Activated T-helper 1 cell treated with anti-CD3 and anti-CD28 coated beads, Interleukin-12 subunit alpha, Interleukin-12 subunit beta, Interleukin-2, Interleukin-4 antibody, amounts not matched to agents 30 ng/mL and 10 ng/mL and 1 ng/mL, durations not matched to agents 14 hours and 24 hours and 36 hours (primary cell): ENCODE results near the gene ABCB9. TPM values are rescaled to one million over a fixed set of nuclear protein-coding genes. Genes with fewer than 3 reads are reported as not detected.

ENCODE experiments used
- DNase-seq: peaks from one replicate; pipeline ENCODE4 v3.0.0; 2021; ENCODE audit warnings: low spot score
- H3K27ac Mint-ChIP-seq: one replicate; pipeline ENCODE4 v1.8.0; 2021; ENCODE audit warnings: mild to moderate bottlenecking, mixed read lengths
- H3K27me3 Mint-ChIP-seq: one replicate; pipeline ENCODE4 v1.8.0; 2022; ENCODE audit warnings: mild to moderate bottlenecking, moderate library complexity, mixed read lengths; ENCODE audit not compliant: insufficient read depth
- H3K36me3 Mint-ChIP-seq: one replicate; pipeline ENCODE4 v1.8.0; 2021; ENCODE audit warnings: low read depth, mixed read lengths
- H3K4me1 Mint-ChIP-seq: one replicate; pipeline ENCODE4 v1.8.0; 2021; ENCODE audit warnings: low read depth, mixed read lengths
- H3K4me3 Mint-ChIP-seq: one replicate; pipeline ENCODE4 v1.8.0; 2021; ENCODE audit warnings: mild to moderate bottlenecking, moderate library complexity, mixed read lengths
- H3K9me3 Mint-ChIP-seq: one replicate; pipeline ENCODE4 v1.8.0; 2021; ENCODE audit warnings: mixed read lengths
- intact Hi-C: fragments of 100-400 bp; cut with micrococcal nuclease; formaldehyde crosslinking; loops from one replicate; pipeline ENCODE4 v1.15.1; 2024
- total RNA-seq: library from RNA; stranded (reverse); gene quantifications from 2 replicates; pipeline ENCODE4 v1.2.3, GENCODE V29; 2022

Gene ABCB9
- total RNA-seq, 1 donor from 2014 or later, result 3.8 TPM

DNA sequence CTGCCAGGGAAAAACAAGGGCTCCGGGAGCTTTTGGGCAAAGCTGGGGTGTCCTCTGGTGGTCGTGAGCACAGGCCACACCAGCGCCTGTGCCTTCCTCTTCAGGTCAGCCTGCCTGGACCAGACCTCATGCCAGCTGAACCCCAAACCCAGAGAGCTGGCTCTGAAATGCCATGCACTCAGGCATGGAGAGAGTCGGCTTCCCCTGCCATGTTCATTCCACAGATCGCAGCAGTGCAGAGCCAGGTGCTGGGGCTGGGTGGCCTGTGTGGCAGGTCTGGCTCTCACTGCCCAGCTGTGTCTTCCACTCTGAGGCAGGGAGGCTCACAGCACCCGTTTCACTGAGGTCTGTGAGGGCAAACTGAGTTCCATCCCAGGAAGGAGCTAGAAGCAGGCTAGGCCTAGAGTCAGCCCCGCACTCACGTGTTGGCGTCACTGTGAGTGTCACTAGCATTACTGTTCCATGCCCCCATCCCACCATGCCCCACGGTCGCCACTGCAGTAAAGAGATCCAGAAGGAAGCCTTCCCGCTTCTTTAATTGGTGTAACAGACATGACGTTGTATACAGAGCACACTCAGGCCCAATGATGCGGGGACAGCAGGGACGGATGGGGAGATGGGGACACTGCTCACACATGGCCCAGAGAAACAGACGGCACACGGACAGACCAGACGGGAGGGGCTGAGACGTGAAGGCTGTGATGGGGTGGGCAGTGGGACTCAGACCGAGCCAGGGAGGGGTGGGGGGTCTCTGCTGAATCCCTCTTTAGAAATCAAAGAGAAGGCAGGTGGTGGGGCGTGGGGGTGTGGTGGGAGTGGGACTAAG, 16.9 kb upstream of the ABCB9 start:
- Mint-ChIP-seq H3K9me3 (no peaks in the 10 kb centered on the region), H3K27ac (peak overlapping the region; percentile 52), H3K36me3 (peaks cover 19% of the 10 kb centered on the region), H3K4me3 (peak overlapping the region; percentile 88), H3K4me1 (peaks cover 35% of the 10 kb centered on the region), H3K27me3 (no peaks in the 10 kb centered on the region)
- no peak for DNase-seq
- intact Hi-C loops, result no loop called here

DNA sequence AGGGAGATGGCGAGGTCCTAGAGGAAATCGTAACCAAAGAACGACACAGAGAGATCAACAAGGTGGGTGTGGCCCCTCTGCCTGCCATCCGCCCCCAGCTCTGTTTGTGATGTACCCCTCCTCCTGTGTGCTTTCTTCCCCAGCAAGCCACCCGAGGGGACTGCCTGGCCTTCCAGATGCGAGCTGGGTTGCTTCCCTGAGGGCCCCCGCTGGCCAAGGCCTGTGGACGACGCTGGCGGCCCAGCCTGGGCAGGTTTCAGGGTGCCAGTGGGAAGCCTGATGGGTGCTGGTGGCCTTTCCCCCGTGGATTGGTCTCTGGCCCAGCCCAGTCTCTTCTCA, 16.2 kb upstream of the ABCB9 start:
- intact Hi-C loops, result no loop called here
- no peak for DNase-seq
- no peak overlapping the region for H3K27ac Mint-ChIP-seq
- H3K9me3 Mint-ChIP-seq, result no peaks in the 10 kb centered on the region
- H3K27me3 Mint-ChIP-seq, result no peaks in the 10 kb centered on the region
- H3K36me3 Mint-ChIP-seq, result peaks cover 19% of the 10 kb centered on the region
- H3K4me3 Mint-ChIP-seq, result peak overlapping the region; percentile 88
- H3K4me1 Mint-ChIP-seq, result peaks cover 35% of the 10 kb centered on the region

DNA sequence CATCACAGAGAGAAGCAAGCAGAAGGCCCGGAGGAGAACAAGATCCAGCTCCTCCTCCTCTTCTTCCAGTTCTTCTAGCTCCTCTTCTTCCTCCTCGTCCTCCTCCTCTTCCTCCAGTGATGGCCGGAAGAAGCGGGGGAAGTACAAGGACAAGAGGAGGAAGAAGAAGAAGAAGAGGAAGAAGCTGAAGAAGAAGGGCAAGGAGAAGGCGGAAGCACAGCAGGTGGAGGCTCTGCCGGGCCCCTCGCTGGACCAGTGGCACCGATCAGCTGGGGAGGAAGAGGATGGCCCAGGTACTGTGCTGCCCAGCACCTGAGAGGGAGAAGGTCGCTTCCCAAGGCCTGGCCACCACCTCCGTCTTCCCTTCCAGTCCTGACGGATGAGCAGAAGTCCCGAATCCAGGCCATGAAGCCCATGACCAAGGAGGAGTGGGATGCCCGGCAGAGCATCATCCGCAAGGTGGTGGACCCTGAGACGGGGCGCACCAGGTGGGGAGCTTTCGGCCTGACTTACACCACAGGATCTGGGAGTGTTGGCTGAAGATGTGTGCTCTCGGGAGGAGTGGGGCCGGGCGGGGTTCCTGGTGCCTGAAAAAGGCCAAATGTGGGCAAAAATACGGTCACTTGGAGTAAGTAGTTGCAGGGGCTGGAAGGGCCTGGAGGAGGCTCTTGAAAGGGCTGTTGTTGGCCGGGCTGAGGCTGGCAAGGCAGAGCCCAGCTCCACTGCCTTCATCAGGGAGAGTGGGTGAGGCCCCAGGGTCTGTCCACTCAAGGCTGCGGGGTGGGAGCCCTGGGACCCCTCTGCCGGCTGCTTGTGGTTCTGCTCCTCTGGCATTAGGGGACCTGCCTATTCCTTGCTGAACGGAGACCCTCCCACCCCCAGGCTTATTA, 15.6 kb upstream of the ABCB9 start:
- H3K27me3 Mint-ChIP-seq, result no peaks in the 10 kb centered on the region
- intact Hi-C loops, result no loop called here
- peaks cover 19% of the 10 kb centered on the region for H3K36me3 Mint-ChIP-seq
- H3K27ac Mint-ChIP-seq, result peak overlapping the region; percentile 80
- no peak for DNase-seq
- no peaks in the 10 kb centered on the region for H3K9me3 Mint-ChIP-seq
- peaks cover 35% of the 10 kb centered on the region for H3K4me1 Mint-ChIP-seq
- H3K4me3 Mint-ChIP-seq, result peak overlapping the region; percentile 88

DNA sequence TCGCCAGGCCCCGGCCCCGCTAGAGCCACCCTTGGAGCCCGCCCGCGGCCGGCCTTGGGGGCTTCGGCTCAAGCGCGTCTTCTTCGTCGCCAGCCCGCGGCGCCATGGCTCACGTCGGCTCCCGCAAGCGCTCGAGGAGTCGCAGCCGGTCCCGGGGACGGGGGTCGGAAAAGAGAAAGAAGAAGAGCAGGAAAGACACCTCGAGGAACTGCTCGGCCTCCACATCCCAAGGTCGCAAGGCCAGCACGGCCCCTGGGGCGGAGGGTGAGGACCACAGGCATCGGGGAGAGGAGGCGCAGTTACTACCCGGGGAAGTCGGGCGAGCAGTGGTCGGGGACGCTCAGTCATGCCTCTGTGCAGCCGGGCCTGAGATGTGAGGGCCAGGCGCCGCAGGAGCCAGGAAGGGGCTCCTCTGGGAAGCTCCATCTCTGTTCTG, 14.8 kb upstream of the ABCB9 start:
- DNase-seq, result no peak
- intact Hi-C loops, result no loop called here
- H3K27ac Mint-ChIP-seq, result peak overlapping the region; percentile 80
- peak overlapping the region; percentile 88 for H3K4me3 Mint-ChIP-seq
- peaks cover 19% of the 10 kb centered on the region for H3K36me3 Mint-ChIP-seq
- H3K9me3 Mint-ChIP-seq, result no peaks in the 10 kb centered on the region
- no peaks in the 10 kb centered on the region for H3K27me3 Mint-ChIP-seq
- peaks cover 38% of the 10 kb centered on the region for H3K4me1 Mint-ChIP-seq

DNA sequence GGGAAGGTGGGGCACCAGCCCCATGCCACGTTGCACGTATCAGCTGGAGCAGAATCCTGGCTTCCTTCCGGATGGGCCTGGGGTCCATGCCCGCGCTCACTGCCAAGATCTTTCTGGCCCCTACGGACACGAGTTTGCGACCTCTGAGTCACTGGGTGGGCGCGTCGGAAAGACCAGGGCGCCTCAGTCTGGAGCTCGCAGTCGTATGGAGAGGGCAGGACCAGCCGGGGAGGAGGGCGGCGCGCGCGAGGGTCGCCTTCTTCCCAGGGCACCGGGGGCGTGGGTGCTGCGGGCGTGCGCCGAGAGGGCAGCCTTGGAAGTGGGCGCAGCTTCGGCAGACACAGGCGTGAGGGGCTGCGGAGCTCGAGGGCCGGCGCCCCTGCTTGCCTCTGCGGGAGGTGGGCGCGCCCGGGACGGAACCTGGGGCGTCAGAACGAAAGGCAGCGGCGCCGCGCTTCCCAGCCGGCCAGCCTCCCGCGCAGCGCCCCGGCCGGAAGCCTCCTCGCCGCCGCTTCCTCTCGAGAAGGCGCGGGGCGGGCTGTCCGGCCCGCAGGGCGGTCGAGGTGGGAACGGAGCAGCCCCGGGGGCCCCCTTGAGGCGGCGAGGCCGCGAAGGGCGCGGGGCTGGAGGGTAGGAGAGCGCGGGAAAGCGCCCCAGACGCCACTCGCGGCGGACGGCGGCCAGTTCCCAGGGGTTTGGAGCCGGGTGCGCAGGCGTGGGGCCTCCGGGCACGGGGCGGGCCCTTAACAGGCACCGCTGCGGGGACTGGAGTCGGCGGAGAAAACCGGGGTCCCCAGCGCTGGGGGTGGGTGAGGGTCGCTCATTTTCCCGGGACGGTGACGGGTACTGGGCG, 14.1 kb upstream of the ABCB9 start, which contains the start of gene ARL6IP4:
TSS of gene ARL6IP4 (plus strand) at position 499 of the 853 bp plus-strand sequence. CDS start 459 bp downstream, outside the sequence.
- H3K36me3 Mint-ChIP-seq, result peaks cover 19% of the 10 kb centered on the region
- peak within 1 kb of the TSS; percentile 86 for H3K27ac Mint-ChIP-seq
- intact Hi-C loops, result no loop called here
- H3K4me3 Mint-ChIP-seq, result peak within 1 kb of the TSS; percentile 88
- peak; percentile 62 for DNase-seq
- no peaks in the 10 kb centered on the region for H3K27me3 Mint-ChIP-seq
- H3K4me1 Mint-ChIP-seq, result peaks cover 44% of the 10 kb centered on the region
- no peaks in the 10 kb centered on the region for H3K9me3 Mint-ChIP-seq

DNA sequence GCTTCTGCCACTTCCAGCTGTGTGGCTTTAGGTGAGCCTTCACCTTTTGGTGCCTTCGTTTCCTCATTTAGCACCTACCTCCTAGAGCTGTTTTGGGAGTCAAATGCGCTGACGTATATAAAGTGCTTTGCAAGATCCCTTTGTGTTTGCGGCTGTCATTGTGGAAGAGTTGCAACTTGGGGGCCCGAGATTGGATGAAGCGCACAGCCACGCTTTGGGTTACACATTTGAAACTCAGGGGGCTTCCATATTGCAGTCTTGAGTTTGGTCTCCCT, 13.6 kb upstream of the ABCB9 start:
- H3K36me3 Mint-ChIP-seq, result peaks cover 14% of the 10 kb centered on the region
- no peaks in the 10 kb centered on the region for H3K9me3 Mint-ChIP-seq
- H3K4me1 Mint-ChIP-seq, result peaks cover 42% of the 10 kb centered on the region
- intact Hi-C loops, result loop anchor here (10.0 kb wide), 1 partner anchor 735 kb away; the partner anchor contains the start of gene ATP6V0A2
- peak overlapping the region; percentile 86 for H3K27ac Mint-ChIP-seq
- no peak for DNase-seq
- peak overlapping the region; percentile 88 for H3K4me3 Mint-ChIP-seq
- no peaks in the 10 kb centered on the region for H3K27me3 Mint-ChIP-seq

DNA sequence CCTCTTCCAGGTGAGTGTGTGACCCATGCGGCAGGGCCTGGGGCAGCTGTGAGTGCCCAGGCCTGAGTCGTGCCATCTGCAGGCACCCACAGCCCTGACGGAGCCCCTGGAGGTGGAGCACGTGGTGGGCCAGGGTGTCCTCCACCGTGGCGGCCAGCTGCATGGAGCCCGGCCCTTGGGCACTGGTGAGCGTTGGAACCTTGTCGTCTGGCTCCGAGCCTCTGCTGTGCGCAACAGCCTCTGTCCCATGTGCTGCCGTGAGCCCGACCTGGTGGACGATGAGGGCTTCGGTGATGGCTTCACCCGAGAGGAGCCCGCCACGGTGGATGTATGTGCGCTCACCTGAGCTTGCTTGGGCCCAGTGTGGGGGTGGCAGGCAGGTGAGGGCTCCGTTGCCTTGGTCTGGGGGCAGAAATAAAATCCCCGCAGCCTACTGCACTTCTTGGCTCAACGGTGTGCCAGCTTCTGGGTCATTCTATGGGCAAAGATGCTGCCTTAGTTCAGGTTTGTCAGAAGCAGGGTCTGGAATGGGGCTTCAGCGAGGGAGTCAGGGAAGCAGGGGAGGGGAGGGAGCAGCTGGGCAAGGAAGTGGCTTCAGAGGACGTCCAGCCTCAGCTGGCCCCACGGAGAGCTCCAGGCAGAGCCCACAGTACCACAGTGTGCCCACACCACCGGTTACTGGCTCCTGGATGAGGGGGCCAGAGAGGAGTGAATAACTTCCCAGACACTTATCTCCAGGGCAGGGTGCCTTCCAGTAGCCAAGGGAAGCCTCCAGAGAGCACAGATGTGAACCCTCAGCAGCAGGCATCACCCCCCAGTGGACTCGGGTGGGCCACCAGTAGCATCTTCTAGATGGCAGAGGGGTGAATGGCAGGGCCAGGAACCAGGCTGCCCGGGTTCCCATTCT, 13.0 kb upstream of the ABCB9 start:
- peak overlapping the region; percentile 88 for H3K4me3 Mint-ChIP-seq
- peaks cover 12% of the 10 kb centered on the region for H3K36me3 Mint-ChIP-seq
- intact Hi-C loops, result loop anchor here (10.0 kb wide), 1 partner anchor 736 kb away; the partner anchor contains the start of gene ATP6V0A2
- no peaks in the 10 kb centered on the region for H3K9me3 Mint-ChIP-seq
- no peak for DNase-seq
- H3K4me1 Mint-ChIP-seq, result peaks cover 38% of the 10 kb centered on the region
- H3K27me3 Mint-ChIP-seq, result no peaks in the 10 kb centered on the region
- H3K27ac Mint-ChIP-seq, result peak overlapping the region; percentile 86

DNA sequence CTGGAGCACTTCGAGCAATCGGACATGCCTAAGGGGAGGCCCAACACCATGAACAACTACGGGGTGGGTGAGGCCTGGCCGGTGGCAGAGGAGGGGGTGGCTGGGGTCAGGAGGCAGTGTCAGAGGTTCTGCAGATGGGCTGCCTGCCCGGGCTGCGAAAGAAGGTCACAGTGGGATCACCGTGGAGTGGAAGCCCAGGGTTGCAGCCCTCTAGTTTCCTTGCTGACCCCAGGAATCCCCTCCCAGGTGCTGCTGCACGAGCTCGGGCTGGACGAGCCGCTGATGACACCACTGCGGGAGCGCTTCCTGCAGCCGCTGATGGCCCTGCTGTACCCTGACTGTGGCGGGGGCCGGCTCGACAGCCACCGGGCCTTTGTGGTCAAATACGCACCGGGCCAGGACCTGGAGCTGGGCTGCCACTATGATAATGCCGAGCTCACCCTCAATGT, 12.3 kb upstream of the ABCB9 start:
- H3K36me3 Mint-ChIP-seq, result peaks cover 12% of the 10 kb centered on the region
- no peaks in the 10 kb centered on the region for H3K27me3 Mint-ChIP-seq
- H3K9me3 Mint-ChIP-seq, result no peaks in the 10 kb centered on the region
- H3K4me1 Mint-ChIP-seq, result peaks cover 31% of the 10 kb centered on the region
- peak overlapping the region; percentile 42 for H3K4me3 Mint-ChIP-seq
- no peak for DNase-seq
- no peak overlapping the region for H3K27ac Mint-ChIP-seq
- intact Hi-C loops, result loop anchor here (10.0 kb wide), 1 partner anchor 736 kb away; the partner anchor contains the start of gene ATP6V0A2

DNA sequence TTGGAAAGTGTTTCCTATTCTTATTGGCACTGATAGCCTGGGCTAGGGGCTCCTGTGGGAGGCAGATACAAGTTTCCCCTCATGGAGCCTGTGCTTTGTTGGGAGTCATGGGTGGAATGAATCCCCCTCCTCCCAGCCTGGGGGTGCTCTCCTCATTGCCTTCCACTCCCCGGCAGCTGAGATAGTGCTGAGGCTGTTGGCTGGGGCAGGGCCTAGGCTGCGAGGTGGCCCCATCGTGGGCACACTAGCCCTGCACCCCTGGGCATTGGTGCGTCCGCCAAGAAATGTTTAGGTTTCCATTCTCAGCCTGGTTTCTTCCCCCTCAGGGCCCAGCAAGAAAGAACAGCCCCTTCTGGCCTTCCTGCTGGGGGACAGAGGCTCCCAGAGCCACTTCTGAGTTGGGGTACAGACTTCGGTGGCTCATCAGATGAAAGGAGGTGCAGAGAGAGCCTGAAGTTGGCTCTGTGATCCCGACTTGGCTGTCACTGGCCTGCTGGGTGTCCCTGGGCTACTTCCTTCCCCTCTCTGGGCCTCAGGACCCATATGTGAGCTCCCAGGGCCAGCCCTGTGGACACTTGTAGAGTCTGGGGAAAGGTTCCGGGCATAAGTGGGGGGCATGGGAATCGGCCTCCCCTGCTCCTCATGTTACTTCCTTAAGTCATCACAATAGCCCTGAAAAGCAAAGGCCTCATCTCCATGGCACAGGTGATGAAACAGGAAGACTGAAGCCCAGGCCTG, 11.6 kb upstream of the ABCB9 start:
- Mint-ChIP-seq H3K36me3 (peaks cover 8% of the 10 kb centered on the region), H3K9me3 (no peaks in the 10 kb centered on the region), H3K27ac (peak overlapping the region; percentile 56), H3K4me3 (peak overlapping the region; percentile 42), H3K4me1 (peaks cover 25% of the 10 kb centered on the region), H3K27me3 (no peaks in the 10 kb centered on the region)
- intact Hi-C loops, result loop anchor here (10.0 kb wide), 1 partner anchor 737 kb away; the partner anchor contains the start of gene ATP6V0A2
- no peak for DNase-seq

DNA sequence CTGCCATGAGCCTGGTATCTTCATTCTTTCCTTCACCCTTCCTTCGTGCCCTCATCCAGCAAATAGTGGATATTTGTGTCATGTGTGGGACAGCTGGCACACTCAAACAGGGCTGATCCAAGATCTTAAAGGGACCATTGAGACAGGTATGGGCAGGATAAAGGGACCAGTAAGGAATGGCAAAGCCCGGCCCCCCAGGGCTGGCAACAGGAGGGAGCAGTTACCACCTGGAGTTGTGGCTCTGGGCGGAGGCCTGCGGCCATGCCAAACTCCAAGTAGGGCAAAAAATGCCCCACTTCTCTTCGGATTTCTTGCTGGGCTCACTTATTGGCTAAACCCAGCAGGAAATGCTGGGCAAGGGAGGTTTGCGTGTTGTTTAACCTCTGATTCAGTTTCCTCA, 10.9 kb upstream of the ABCB9 start:
- H3K4me3 Mint-ChIP-seq, result peak overlapping the region; percentile 98
- no peaks in the 10 kb centered on the region for H3K9me3 Mint-ChIP-seq
- intact Hi-C loops, result loop anchor here (10.0 kb wide), 1 partner anchor 738 kb away; the partner anchor contains the start of gene ATP6V0A2
- H3K4me1 Mint-ChIP-seq, result peaks cover 22% of the 10 kb centered on the region
- DNase-seq, result no peak
- no peaks in the 10 kb centered on the region for H3K27me3 Mint-ChIP-seq
- peaks cover 8% of the 10 kb centered on the region for H3K36me3 Mint-ChIP-seq
- H3K27ac Mint-ChIP-seq, result no peak overlapping the region

DNA sequence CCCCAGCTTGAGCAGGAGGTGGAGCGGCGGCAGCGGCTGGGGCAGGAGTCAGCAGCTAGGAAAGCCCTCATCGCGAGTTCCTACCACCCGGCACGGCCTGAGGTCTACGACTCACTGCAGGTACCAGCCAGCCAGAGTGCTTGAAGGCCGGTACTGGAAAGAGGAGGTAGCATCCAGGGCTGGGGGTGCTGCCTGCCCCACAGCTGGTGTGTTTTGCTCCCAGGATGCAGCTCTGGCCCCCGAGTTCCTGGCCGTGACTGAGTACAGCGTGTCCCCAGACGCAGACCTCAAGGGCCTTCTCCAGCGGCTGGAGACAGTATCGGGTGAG, 10.3 kb upstream of the ABCB9 start:
- Mint-ChIP-seq H3K27ac (no peak overlapping the region), H3K36me3 (peaks cover 6% of the 10 kb centered on the region), H3K27me3 (no peaks in the 10 kb centered on the region), H3K9me3 (no peaks in the 10 kb centered on the region), H3K4me3 (peak overlapping the region; percentile 98), H3K4me1 (peaks cover 16% of the 10 kb centered on the region)
- DNase-seq, result no peak
- intact Hi-C loops, result loop anchor here (10.0 kb wide), 1 partner anchor 738 kb away; the partner anchor contains the start of gene ATP6V0A2
